HTR-8/SVneo (cell line): ENCODE results near the gene AP5Z1.

Experiments
- DNase-seq: peaks from one replicate; pipeline ENCODE4 v3.0.0; 2011; ENCODE audit warnings: low spot score, mixed read lengths; ENCODE audit not compliant: insufficient read length
- FAIRE-seq: peaks from 2 replicates; lab custom pipeline; 2011; peaks lifted over from hg19 to GRCh38; lab: Jason Lieb, UNC

Gene AP5Z1

DNA sequence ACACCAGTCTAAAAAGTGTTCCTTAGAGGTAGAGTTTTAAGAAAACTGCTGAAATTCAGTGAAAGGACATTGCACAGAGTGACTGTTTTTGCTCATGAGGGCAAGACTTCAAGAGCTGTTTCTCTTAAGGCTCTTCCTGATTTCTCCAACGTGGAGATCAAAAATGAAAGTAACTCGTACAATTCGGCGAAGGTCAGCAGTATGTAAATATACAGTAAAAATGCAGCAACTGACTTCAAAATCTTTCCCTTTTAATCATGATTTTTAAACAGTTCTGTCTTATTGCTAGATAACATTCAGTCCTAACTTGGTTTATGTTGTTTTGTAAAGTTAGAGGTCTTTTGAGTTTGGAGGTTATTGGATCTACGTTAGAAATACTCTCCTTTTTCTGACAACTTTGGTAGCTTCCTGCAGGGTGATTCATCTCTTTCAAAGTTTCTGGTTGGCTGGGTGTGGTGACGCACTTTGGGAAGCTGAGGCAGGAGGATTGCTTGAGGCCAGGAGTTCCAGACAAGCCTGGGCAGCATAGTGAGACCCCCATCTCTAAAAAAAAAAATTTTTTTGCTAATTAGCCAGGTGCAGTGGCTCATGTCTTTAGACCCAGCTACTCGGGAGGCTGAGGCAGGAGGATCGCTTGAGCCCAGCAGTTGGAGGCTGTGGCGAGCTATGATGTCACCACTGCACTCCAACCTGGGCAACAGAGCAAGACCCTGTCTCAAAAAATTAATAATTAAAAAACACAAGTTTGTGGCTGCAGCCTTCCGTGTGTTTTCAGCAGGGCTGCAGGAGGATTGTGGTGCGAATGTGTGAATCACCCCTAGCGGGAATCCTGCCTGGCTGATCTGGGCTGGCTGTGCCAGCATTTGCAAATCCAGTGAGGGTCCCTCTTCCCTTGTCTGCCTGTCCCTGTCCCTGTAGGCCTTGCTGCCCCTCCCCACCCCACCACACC is 29.2 kb upstream of the AP5Z1 start:
- FAIRE-seq (no peak), DNase-seq (no peak)

DNA sequence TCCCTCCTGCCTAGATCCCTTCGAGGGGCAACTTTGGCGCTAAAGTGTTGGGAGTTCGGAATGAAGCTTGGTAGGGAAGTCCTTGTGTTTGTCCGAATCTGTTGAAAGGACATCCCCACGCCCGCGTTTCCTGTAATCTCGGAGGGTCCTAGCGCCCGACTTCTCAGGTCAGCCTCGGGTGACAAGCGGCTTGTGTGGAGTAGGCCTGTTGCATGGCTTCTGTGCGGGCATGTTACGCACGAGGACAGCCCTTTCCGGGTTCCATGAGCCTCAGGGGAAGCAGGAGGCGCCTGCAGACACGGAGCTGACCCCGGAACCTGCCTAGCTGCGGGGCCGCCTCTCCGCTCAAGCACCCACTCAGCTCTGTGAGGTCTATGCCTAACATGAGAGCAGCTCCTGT is 28.4 kb upstream of the AP5Z1 start:
- no peak for DNase-seq
- no peak for FAIRE-seq

DNA sequence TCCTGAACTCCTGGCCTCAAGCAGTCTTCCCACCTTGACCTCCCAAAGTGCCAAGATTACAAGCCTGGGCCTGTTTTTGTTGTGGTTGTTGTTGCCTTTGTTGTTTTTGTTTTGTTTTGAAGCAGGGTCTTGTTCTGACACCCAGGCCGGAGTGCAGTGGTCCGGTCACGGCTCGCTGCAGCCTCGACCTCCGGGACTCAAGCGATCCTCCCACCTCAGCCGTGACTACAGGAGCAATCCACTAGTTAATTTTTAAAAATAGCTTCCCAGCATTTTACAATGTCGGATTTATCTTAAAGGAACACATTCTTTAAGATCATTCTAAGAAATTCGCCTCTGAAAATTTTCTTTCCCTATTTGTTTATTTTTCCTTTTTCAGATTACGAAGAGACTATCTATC is 27.7 kb upstream of the AP5Z1 start:
- FAIRE-seq, result no peak
- no peak for DNase-seq

DNA sequence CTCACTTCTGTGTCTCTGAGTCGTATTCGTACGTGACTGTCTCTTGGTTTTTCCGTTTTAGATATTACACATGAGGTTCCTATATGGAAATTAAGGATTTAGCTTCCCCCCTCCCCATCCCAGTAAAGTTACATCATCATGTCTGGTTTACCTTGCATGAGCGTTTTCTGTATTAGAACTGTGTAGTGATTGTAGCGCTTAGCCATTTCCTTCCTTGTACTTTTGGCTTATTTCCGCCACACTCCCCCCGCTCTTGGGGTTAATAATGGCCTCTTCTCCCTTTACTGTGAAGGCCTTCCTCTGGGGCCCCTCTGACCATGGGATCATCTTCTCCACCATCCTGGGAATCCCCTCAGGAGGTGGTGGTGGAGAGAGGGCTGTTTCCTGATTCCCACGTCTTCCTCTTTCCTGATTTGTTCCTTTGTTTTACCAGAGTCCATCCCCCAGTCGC is 27.2 kb upstream of the AP5Z1 start:
- DNase-seq (no peak), FAIRE-seq (no peak)

DNA sequence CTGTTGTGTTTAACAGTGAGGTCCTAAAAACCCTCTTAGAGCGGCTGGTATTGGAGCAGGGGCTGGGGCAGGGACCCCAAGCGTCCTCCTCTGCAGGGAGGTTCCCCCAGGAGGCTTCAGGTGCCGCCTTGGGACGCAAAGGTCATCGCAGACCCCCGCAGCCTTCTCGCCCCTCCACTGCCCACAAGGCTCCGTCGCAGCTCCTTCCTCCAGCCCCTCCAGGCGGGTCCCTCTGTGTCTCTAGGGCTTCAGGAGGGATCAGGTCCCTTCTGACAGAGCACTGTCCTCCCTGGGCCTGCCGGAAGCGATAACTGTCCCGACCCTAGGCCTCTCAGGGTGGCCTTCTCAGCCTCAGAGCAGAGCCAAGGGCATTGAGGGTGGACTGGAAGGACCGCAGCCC is 26.1 kb upstream of the AP5Z1 start:
- no peak for DNase-seq
- FAIRE-seq, result no peak

DNA sequence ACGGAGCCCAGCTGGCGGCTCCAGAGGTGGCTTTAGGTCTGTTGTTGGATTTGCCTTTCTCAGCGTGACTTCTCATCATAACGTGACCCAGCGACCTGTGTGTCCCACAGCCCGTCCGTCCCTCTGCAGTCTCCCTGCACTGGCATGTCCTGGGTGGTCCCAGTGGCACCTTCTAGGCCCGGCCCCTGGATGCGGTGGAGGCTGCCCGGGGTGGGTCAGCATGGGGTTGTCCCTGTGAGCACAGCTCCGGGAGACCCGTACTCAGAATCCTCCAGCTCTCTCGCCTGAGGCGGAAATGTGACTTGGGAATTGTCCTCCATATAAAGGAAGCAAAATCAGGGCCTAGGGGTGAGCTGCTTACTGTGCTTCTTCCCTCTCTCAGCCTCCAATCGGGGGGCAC is 25.6 kb upstream of the AP5Z1 start:
- FAIRE-seq (no peak), DNase-seq (no peak)

DNA sequence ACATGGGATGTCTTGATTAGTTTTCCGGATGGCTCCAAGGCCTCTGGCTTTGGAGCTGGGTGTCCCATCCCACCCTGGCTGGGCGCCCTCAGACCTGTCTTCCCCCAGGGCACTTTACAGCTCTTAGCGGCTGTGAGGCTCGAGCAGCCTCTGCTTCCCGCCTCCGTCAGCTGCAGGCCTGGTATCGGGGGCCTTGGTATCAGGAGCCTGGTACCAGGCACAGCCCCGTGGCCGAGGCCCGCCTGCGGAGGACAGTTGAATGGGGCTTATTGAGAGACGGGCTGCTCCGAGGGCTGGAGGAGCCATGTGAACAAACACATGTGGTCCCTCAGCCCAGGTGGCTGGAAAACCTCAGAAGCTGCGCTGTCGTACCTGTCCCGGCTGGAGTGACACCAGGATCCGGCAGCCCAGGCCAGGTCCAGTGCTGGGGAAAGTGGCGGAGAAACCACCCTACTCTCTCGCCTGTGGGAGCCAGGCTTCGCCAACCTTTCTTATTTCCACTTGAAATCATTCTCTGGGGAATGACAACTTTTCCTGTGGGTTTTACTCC is 23.9 kb upstream of the AP5Z1 start:
- FAIRE-seq, result no peak

DNA sequence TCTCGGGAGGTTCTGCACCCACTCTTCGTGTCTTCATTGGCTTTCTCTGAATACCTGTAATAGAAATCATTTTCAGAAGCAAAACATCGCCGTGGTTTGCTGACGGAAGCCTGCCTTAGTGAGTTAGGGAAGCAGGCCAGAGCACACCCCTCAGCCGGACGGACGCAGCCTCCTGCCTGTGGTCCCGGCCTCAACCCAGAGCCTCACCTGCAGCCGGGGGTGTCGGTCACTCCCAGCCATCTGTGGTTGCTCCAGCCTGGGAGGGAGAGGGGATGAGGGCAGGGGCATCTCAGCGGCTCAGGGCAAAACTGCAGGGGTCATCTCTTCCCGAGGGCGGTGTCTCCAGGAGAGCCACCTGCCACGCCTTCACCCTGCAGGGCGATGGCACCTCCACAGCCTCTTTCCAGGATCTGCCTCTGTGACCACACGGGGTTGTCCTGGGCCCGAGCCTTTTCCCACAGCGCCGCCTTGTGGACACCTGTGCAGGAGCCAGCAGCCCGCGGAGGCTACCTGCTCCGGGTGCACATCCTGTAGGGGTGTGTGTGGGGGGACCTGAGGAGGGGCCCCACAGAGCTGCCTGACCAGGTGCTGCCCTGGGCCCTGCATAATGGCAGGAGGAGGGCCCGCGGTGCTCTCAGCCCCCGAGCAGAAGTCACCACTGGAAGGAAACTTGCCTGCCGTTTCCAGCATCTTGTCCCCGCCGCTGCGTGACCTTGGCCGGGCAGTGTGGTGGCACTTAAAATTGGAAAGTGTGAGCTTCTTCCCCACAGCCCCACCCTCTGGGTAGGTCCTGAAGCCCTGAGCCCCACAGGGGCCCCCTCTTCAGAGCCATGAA is 21.6 kb upstream of the AP5Z1 start:
- DNase-seq, result peak; percentile 92
- FAIRE-seq, result peak; percentile 96

More for the DNA sequence above, 23.9 kb upstream of the AP5Z1 start:
- no peak for DNase-seq

DNA sequence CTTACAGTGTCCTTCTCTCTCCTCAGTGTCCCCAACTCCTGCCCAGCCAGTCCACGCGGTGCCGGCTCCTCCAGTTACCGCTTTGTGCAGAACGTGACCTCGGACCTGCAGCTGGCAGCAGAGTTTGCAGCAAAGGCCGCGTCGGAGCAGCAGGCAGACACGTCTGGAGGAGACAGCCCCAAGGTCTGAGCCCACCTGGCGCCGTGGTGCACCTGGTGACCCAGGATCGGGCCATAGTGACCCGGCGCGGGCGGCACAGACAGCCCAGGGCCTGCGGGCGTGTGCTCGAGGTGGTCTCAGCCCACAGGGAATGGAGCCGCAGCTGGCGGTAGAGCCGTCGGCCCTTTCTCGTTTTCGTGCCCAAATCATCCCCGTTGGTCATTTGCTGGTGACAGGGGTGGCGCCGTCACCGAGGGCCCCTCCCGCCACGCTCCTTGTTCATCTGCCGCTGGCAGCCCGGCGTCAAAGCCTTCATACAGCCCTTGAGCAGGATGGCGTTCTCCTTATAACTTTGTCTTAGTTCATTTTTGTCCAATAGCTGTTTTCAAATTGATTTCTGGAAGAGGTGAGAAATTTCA is 20.9 kb upstream of the AP5Z1 start:
- FAIRE-seq, result peak; percentile 67
- DNase-seq, result no peak

DNA sequence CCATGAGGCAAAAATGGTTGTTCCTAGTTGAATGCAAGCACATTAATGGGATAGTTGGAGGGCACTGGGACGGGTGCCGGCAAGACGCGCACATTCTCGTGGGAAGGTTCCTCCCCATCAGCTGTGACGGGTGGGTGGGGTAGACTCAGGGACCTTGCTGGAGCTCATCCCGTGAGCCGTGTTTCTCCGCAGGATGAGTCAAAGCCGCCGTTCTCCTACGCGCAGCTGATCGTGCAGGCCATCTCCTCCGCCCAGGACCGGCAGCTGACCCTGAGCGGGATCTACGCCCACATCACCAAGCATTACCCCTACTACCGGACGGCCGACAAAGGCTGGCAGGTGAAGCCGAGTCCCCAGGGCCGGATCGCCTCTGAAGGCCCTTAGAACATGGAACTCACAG is 20.4 kb upstream of the AP5Z1 start:
- no peak for DNase-seq
- no peak for FAIRE-seq

DNA sequence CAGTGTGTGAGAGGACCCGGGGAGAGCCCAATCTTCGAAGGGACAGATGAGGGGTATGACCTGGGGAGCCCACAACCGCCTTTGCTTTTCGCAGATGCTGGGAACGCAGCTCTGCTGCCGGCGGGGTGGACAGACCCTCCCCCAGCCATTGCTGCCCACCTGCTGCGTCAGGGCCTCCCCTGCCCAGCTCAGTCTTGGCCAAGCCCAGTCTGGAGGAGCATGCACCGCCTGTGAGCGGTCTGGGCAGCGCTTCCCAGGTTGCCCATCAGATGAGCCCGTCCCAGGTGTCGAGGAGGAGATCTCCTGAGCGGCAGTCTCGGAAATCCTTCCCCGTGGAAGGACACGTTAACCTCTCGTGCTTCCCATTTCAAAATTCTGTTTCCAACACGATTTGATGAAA is 17.3 kb upstream of the AP5Z1 start:
- DNase-seq, result no peak
- no peak for FAIRE-seq

DNA sequence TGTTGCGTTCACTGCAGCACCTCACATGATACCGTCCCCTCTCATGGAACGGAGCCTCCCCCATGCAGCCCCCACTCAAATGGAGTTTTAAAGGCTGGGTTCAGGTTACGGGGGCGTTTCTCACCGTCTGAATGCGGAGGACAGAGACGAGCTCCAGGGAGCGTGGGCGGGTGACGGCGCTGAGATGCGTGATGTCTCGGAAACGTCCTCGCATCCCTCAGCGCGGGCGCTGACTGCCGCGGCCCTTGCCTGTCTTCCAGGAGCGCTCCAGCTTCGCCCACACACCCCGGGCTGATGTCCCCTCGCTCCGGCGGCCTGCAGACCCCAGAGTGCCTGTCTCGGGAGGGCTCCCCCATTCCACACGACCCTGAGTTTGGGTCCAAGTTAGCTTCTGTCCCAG is 16.6 kb upstream of the AP5Z1 start:
- FAIRE-seq (no peak), DNase-seq (no peak)

DNA sequence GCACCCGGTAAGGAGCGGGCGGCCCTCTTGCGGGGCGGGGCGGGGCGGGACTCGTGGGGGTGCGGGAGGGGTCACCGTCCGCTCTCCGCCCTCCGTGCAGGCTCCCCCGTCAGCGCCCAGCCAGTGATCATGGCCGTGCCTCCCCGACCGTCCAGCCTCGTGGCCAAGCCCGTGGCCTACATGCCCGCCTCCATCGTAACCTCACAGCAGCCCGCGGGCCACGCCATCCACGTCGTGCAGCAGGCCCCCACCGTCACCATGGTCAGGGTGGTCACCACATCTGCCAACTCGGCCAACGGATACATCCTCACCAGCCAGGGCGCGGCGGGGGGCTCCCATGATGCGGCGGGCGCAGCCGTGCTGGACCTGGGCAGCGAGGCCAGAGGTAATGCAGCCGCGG is 16.2 kb upstream of the AP5Z1 start:
- FAIRE-seq (peak; percentile 66), DNase-seq (no peak)

DNA sequence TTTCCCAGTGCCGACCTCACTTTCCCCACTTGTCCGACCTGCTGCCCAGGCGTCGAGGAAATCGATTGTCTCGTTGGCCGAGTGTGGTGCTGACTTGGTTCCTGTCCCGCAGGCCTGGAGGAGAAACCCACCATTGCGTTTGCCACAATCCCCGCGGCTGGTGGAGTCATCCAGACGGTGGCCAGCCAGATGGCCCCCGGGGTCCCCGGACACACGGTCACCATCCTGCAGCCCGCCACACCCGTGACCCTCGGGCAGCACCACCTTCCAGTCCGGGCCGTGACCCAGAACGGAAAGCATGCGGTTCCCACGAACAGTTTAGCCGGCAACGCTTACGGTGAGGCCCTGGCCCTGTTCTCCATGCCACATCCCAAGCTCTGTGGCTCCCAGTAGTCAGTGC is 14.5 kb upstream of the AP5Z1 start:
- FAIRE-seq, result no peak
- DNase-seq, result no peak

DNA sequence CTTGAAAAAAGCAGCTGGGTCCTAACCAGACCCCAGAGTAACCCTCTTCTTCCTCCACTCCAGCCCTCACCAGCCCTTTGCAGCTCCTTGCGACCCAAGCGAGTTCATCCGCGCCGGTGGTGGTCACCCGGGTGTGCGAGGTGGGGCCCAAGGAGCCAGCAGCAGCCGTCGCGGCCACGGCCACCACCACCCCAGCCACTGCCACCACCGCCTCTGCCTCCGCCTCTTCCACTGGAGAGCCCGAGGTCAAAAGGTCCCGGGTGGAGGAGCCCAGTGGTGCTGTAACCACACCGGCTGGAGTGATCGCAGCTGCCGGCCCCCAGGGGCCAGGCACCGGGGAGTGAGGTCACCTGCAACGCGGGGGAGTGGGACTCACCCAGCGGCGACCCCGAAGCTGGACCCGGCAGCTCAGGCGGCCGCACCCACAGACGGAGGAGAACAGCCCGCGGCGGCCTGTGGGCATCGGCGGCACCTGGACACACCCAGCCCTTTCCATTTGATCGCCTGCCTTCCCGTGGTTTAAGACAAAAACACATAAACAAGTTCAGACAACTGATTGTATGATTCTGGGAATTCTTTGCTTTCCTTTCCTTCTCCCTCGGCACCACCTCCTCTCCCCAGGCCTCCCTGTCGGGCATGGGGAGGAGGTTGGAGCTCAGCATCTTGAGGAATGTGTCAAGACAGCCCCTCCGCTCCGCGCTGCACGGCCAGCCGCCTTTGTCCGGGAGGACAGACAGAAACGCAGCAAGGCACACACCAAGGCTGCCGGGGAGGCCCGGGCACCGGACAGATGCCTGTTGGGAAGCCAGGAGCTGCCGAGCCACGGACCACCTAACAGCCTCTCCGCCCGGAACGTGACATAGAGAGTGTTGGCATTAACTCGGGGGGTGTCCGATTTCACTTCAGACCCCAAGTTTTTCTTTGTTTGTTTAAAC is 13.0 kb upstream of the AP5Z1 start:
- FAIRE-seq (no peak), DNase-seq (no peak)

DNA sequence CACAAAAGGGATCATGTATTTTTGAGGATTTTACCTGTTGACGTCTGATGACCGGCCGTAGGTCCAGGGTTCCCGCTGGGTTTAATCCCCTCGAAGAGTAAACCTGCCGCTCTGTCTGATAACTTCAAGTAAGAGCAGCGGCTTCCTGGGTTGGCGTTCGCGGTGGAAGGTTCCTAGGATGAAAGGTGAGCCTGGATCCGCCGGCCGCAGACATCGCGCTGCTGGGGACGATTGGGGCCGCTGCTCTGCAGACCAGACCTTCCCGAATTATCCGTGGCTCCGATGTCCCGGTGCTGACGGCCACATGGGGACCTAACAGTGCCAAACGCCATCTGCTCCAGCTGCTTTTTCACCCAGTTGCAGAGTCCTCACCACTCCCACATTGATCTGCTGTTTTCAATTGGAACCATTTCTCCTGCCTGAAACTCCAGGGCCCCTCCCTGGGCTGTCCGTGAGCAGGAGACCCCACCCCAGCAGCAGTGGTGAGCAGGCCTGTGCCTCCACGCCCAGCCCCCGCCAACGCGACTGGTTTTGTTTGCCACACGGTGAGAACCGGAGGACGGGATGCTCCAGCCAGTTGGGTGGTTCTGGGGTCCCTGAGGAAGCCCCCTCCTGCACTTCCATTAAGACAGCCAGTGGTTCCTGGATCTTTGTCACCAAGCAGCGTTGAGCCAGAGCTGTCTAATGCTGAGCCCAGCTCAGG is 12.2 kb upstream of the AP5Z1 start:
- FAIRE-seq (no peak), DNase-seq (no peak)

DNA sequence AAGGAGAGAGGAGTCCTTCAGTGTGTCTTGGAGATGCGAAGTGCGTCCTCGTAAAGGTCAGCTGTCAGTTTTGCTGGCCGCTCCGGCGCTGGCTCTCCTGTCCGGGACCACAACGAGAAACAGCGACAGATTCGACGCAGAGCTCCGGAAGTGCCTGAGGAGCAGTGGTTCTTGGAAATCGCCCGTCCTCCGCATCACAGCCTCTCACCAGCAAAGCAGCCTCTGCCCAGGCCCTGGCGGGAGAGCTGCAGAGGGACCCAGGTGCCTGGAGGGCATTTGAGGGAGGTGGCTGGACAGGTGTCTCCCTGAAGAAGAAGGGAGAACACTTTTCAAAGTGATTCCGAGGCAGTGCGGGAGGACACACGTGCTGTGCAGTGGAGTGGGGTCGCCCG is 11.6 kb upstream of the AP5Z1 start:
- no peak for FAIRE-seq

DNA sequence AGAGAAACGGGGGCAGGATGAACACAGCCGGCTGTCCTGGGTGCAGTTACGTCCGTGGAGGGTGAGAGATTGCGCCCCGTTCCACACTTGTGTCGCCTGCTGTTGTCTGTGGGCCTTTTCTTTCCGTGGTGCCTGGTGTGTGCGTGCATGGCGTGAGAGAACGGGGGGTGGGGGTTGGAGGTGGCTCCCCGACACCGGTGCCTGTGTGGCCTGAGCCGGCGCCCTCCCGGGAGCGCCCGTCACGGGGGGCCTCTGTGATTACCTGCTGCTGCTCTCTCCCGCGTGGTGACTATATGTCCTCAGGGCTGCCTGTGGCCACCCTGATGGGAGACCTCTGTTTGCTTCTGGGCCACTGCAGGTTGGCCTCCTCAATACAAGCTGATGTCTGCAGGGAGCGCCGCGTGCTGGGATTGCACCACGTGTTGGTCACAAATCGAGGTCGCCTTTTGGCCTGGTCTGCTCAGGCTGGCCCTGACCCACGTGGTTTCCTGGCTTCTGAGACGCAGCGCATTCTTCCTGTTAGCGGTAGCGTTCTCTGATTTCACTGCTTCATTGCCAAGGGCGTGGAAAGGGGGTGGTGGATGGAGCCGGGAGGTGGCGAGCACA is 10.9 kb upstream of the AP5Z1 start:
- no peak for DNase-seq
- no peak for FAIRE-seq

More for the DNA sequence above, 11.6 kb upstream of the AP5Z1 start:
- DNase-seq, result no peak
